Astrocyte of the spinal cord (primary cell): ENCODE data around the gene PPDPF.

Source experiments
- DNase-seq: peaks from one replicate; pipeline ENCODE4 v3.0.0; 2011; ENCODE audit warnings: low read depth, low spot score
- H3K4me3 ChIP-seq: 2 replicates; pipeline ENCODE4 v1.5.1; 2011; ENCODE audit warnings: low read depth, mild to moderate bottlenecking, low read length, moderate library complexity
- in situ Hi-C: cut with HindIII; loops from 2 replicates; pipeline ENCODE4 v1.10.0; 2017; ENCODE audit warnings: low sequenced_read_pairs
- TF ChIP-seq, protein P1 (sequence below): IDR thresholded peaks from 2 replicates; pipeline ENCODE4 v1.5.1; 2012; ENCODE audit warnings: low read depth, mild to moderate bottlenecking, low read length, inconsistent platforms

The PPDPF gene

DNA sequence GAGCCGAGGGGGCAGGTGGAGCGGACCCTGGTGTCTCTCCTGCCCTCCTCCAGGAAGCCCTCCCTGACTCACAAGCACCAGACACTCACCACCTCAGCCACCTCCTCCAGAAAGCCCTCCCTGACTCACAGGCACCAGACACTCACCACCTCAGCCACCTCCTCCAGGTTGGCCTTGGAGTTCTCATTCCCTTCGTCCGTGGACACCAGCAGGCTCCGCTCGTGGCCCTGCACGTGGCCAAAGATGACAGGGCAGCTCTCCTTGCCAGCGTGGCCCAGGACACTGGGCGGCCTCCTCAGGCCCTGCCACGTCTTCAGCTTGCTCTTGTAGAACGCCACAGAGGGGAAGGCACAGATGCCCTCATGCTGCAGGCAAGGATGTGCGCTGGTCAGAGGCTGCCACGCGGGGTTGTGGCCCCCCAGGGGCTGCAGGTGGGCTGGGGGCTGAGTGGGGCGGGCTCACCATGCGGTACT lies 39.8 kb downstream of the PPDPF start:
- TF ChIP-seq, protein P1, sequence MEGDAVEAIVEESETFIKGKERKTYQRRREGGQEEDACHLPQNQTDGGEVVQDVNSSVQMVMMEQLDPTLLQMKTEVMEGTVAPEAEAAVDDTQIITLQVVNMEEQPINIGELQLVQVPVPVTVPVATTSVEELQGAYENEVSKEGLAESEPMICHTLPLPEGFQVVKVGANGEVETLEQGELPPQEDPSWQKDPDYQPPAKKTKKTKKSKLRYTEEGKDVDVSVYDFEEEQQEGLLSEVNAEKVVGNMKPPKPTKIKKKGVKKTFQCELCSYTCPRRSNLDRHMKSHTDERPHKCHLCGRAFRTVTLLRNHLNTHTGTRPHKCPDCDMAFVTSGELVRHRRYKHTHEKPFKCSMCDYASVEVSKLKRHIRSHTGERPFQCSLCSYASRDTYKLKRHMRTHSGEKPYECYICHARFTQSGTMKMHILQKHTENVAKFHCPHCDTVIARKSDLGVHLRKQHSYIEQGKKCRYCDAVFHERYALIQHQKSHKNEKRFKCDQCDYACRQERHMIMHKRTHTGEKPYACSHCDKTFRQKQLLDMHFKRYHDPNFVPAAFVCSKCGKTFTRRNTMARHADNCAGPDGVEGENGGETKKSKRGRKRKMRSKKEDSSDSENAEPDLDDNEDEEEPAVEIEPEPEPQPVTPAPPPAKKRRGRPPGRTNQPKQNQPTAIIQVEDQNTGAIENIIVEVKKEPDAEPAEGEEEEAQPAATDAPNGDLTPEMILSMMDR = no peak
- in situ Hi-C loops = no loop called here
- no peak overlapping the region for H3K4me3 ChIP-seq

DNA sequence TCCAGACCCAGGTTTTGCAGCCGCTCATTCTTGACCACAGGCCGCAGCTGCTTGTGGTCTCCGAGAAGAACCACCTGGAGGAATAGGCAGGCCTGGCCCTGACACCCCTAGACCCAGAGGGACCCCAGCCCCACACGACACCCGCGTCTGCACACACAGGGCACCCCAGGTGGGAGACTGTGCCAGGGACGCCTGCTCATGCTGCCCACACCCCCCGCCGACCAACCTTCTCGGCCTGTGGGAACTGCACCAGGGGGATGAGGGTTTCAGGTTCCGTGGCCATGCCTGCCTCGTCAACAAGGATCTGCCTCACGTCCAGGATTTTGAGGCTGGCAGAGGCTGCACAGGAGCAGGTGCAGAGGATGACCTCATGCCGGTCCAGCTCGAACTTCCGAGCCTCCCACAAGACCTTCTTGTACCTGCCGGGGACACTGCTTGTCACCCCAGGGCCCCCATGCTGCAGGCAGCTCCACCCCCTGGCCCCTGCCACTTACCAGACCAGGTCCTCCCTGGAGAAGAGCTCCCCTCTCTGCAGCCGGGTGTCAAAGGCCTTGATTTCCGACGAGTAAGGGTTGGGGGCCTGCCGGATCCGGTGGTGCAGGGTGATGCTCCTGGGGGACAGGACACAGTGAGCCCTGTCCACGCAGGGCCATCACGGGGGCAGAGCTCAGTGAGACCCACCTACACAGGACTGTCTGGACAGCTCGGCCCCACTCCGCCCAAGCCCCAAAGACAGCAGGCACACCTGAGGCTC lies 40.5 kb downstream of the PPDPF start:
- in situ Hi-C loops = no loop called here
- DNase-seq = no peak
- H3K4me3 ChIP-seq = no peak overlapping the region
- TF ChIP-seq, protein P1 = no peak

More for the DNA sequence above, 39.8 kb downstream of the PPDPF start:
- DNase-seq = no peak

DNA sequence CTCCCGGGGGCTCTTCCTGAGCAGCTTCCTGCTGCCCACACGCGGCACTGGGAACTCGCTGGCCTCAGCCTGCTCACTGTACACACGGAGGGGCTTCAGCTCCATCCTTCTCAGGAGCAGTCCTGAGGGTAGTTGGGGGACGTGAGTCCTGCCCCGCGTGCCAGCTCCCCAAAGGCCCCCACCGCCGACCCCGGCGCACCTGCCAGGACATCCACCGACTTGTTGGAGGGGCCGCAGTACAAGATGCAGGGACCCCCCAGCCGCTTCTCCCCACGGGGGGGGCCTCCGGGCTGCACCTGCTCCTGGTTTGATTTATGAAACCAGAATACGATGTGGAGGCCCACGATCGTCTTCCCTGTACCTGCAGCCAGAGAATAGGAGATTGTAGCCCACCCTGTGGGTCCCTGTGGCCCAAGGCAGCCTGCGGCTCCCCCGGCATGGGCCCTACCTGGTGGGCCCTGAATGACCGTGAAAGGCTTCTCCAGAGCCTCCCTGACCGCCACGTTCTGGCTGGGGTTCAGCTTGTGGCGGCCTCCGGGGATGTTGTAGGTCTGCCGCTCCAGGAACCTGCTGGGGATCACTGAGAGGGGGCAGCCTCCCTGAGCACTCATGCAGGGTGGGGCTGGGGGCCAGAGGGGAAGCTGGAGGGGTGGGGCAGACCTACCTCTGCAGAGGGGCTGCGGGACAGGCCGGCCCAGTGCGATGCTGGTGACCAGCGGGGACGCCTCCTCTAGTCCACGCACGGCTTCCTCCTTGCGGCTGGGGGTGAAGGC lies 41.2 kb downstream of the PPDPF start:
- in situ Hi-C loops = no loop called here
- no peak overlapping the region for H3K4me3 ChIP-seq
- TF ChIP-seq, protein P1 = no peak
- DNase-seq = no peak

DNA sequence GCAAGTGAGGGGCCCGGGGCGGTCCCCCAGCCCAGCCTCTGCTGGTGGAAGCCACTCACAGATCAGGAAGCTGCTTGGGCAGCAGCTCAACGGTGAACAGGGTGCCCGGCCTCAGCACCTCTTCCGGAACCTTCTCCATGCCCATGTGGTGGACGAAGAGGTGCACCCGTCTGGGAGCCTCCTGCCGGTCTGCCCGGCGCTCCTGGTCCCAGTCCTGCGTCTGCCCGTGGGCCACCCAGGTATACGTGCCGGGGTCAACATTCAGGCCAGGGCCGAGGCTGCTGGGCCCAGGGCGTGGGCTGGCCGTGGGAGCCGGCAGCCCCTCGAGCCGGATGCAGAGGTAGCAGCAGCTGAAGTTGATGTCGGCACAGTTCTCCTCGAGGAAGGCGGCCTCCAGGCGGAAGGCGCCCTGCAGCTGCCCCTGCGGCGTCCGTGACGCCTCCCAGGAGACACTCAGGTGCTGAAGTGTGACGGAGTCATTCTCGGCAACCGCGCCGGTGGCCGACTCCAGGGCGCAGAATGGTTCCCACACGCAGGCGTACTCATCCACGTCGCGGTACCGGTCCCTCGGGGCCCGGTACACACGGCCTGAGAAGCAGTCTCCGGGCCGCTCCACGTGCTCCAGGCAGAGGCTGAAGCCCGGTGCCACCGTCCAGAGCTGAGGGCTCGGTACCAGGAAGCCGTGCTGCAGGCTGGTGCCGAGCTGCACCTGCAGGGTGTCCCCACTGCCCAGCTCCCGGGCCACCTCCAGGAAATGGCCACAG lies 42.1 kb downstream of the PPDPF start:
- TF ChIP-seq, protein P1 = no peak
- H3K4me3 ChIP-seq = no peak overlapping the region
- DNase-seq = no peak
- in situ Hi-C loops = no loop called here

DNA sequence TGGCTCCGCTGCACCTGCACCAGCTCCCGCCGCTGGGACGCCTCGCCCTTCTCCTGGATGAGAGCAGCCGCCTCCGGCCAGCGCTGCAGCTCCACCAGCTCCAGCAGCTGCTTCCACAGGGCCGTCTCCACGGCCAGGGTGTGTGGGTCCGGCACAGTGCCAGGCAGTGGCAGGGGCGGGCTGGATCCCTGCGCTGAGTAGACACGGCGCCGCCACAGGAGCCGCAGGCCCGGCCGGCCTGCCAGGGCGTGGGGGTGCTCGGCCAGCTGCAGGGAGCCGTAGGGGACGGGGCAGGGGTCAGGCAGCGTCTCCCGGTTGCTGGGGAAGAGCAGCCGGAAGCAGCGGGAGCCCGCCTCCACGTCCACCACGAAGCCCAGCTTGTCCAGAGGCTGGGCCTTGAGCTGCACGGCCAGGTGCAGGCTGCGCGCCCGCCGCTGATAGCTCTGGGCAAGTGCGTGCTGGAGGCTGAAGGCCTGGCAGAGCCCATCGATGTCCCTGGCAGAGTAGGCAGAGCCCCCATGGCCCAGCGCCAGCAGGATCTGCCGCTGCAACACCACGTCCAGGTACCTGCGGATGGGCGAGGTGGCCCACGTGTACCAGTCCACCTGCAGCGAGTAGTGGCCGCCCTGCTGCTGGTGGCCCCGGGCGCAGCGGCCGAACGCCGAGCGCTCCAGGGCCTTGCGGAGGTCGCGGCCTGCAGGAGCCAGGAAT lies 42.8 kb downstream of the PPDPF start:
- H3K4me3 ChIP-seq = no peak overlapping the region
- TF ChIP-seq, protein P1 = no peak
- in situ Hi-C loops = no loop called here
- no peak for DNase-seq
